D721Med (cell line): Measurements from ENCODE around the gene CHMP1B.

Experiments used
- DNase-seq: peaks from one replicate; pipeline ENCODE4 v3.0.0; 2011; ENCODE audit warnings: low spot score; ENCODE audit not compliant: insufficient read length
- FAIRE-seq: peaks from 2 replicates; lab custom pipeline; 2011; peaks lifted over from hg19 to GRCh38; lab: Jason Lieb, UNC
- CTCF ChIP-seq: IDR thresholded peaks from 2 replicates; pipeline ENCODE4 v1.5.1; 2012; ENCODE audit warnings: mild to moderate bottlenecking, control low read depth; ENCODE audit not compliant: insufficient read depth; ENCODE audit errors: missing control alignments

CHMP1B gene

GRCh38 chr18:11860594-11861450 lies 9.6 kb downstream of the CHMP1B start:
- no peak for FAIRE-seq
- TF ChIP-seq CTCF, result no peak
- no peak for DNase-seq

- DNase-seq (no peak), FAIRE-seq (no peak)
- no peak for TF ChIP-seq CTCF
Observed at GRCh38 chr18:11861583-11862288, 10.5 kb downstream of the CHMP1B start.

GRCh38 chr18:11862468-11863137 lies 11.4 kb downstream of the CHMP1B start:
- DNase-seq, result no peak
- FAIRE-seq, result no peak
- no peak for TF ChIP-seq CTCF

- no peak for FAIRE-seq
- no peak for TF ChIP-seq CTCF
Observed at GRCh38 chr18:11864471-11864870, 13.3 kb downstream of the CHMP1B start.

GRCh38 chr18:11865071-11865470 lies 13.9 kb downstream of the CHMP1B start:
- DNase-seq (no peak), FAIRE-seq (no peak)
- TF ChIP-seq CTCF, result no peak

More at GRCh38 chr18:11864471-11864870, 13.3 kb downstream of the CHMP1B start:
- DNase-seq, result no peak

- FAIRE-seq (no peak), DNase-seq (no peak)
- no peak for TF ChIP-seq CTCF
Observed at GRCh38 chr18:11866329-11866728, 15.1 kb downstream of the CHMP1B start.

- no peak for TF ChIP-seq CTCF
- FAIRE-seq (no peak), DNase-seq (no peak)
Observed at GRCh38 chr18:11866764-11867163, 15.6 kb downstream of the CHMP1B start.
